Gastrocnemius medialis (tissue), 4 donors: ENCODE data around the gene RBPMS2.

Experiments used
- POLR2A ChIP-seq, 2 donors: fragments of 450-650 bp; IDR thresholded peaks; one replicate each; pipeline ENCODE4 v1.6.1; 2017; ENCODE audit warnings: antibody characterized with exemption in 2 of 2, mild to moderate bottlenecking in 2 of 2, moderate library complexity in 2 of 2
- TF ChIP-seq, protein P1 (sequence below), 5 experiments: fragments of 450-650 bp in 3 of 5; fragments of 200-600 bp in 2 of 5; sonication (generic) in 2 of 5; IDR thresholded peaks in 4 of 5; conservative IDR thresholded peaks in 1 of 5; 1 replicate in 4 of 5; 2 replicates in 1 of 5; pipeline ENCODE4 v1.5.1; 2016 to 2019; ENCODE audit warnings: antibody characterized with exemption in 5 of 5, mild to moderate bottlenecking in 3 of 5, moderate library complexity in 3 of 5

GRCh38 chr15:64697911-64698369 lies 77.4 kb downstream of the RBPMS2 start:
- TF ChIP-seq POLR2A (IDR thresholded peaks at IDR 0.05) = no peak
- TF ChIP-seq, protein P1, sequence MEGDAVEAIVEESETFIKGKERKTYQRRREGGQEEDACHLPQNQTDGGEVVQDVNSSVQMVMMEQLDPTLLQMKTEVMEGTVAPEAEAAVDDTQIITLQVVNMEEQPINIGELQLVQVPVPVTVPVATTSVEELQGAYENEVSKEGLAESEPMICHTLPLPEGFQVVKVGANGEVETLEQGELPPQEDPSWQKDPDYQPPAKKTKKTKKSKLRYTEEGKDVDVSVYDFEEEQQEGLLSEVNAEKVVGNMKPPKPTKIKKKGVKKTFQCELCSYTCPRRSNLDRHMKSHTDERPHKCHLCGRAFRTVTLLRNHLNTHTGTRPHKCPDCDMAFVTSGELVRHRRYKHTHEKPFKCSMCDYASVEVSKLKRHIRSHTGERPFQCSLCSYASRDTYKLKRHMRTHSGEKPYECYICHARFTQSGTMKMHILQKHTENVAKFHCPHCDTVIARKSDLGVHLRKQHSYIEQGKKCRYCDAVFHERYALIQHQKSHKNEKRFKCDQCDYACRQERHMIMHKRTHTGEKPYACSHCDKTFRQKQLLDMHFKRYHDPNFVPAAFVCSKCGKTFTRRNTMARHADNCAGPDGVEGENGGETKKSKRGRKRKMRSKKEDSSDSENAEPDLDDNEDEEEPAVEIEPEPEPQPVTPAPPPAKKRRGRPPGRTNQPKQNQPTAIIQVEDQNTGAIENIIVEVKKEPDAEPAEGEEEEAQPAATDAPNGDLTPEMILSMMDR (IDR thresholded peaks at IDR 0.05 in 4 of 5, conservative IDR thresholded peaks at IDR 0.05 in 1 of 5) = no peak
